Karpas-422 (cell line): ENCODE data around the gene FAM114A1. TPM values are rescaled to one million over a fixed set of nuclear protein-coding genes. Genes with fewer than 3 reads are reported as not detected.

ENCODE experiments used
- DNase-seq: peaks from one replicate; pipeline ENCODE4 v3.0.0-alpha.2; 2015
- H2AFZ ChIP-seq: fragments of 200-600 bp; sonication (generic); 2 replicates; pipeline ENCODE4 v1.6.1; 2014; ENCODE audit warnings: antibody characterized with exemption, low read length, mixed read lengths
- H3K27ac ChIP-seq: fragments of 200-600 bp; sonication (generic); 2 replicates; pipeline ENCODE4 v1.5.1; 2014; ENCODE audit warnings: mild to moderate bottlenecking, low read length, moderate library complexity
- H3K27me3 ChIP-seq: fragments of 200-600 bp; sonication (generic); 2 replicates; pipeline ENCODE4 v1.6.1; 2014; ENCODE audit warnings: low read length, mixed read lengths
- H3K36me3 ChIP-seq: fragments of 200-600 bp; sonication (generic); 2 replicates; pipeline ENCODE4 v1.6.1; 2014; ENCODE audit warnings: low read length, mixed read lengths; ENCODE audit not compliant: insufficient read depth
- H3K4me1 ChIP-seq: fragments of 200-600 bp; sonication (generic); 2 replicates; pipeline ENCODE4 v1.6.1; 2014; ENCODE audit warnings: mild to moderate bottlenecking, low read length, mixed read lengths
- H3K4me2 ChIP-seq: fragments of 200-600 bp; sonication (generic); 2 replicates; pipeline ENCODE4 v1.6.1; 2014; ENCODE audit warnings: low read length, low read depth, mild to moderate bottlenecking; ENCODE audit not compliant: poor library complexity, severe bottlenecking
- H3K4me3 ChIP-seq: fragments of 200-600 bp; sonication (generic); 2 replicates; pipeline ENCODE4 v1.5.1; 2014; ENCODE audit warnings: mild to moderate bottlenecking, antibody characterized with exemption, low read length, mixed read lengths
- H3K79me2 ChIP-seq: fragments of 200-600 bp; sonication (generic); 2 replicates; pipeline ENCODE4 v1.6.1; 2014; ENCODE audit warnings: mild to moderate bottlenecking, low read length, mixed read lengths
- H3K9ac ChIP-seq: fragments of 200-600 bp; sonication (generic); 2 replicates; pipeline ENCODE4 v1.6.0; 2014; ENCODE audit warnings: low read length
- H3K9me2 ChIP-seq: fragments of 200-600 bp; sonication (generic), shearing (Covaris generic); replicated peaks from 2 replicates; pipeline ENCODE4 v1.6.0; 2014; ENCODE audit warnings: mild to moderate bottlenecking, low read length, moderate library complexity; ENCODE audit not compliant: insufficient read depth
- H3K9me3 ChIP-seq: fragments of 300-700, 200-600 bp; sonication (generic); 2 replicates; pipeline ENCODE4 v1.6.1; 2014; ENCODE audit warnings: low read length, mixed read lengths
- H4K20me1 ChIP-seq: fragments of 200-600 bp; sonication (generic); 2 replicates; pipeline ENCODE4 v1.6.1; 2014; ENCODE audit warnings: mild to moderate bottlenecking, antibody characterized with exemption, low read length, low read depth; ENCODE audit not compliant: insufficient read depth
- total RNA-seq: library from RNA; depleted of rRNA; stranded (reverse); fragments of >200 nt; shearing (Covaris generic); gene quantifications from 2 replicates; pipeline ENCODE4 v1.2.3, GENCODE V29; 2014; ENCODE audit warnings: low replicate concordance

FAM114A1 gene
- total RNA-seq, 1 experiment from 2014 or later = 1.6 TPM

DNA sequence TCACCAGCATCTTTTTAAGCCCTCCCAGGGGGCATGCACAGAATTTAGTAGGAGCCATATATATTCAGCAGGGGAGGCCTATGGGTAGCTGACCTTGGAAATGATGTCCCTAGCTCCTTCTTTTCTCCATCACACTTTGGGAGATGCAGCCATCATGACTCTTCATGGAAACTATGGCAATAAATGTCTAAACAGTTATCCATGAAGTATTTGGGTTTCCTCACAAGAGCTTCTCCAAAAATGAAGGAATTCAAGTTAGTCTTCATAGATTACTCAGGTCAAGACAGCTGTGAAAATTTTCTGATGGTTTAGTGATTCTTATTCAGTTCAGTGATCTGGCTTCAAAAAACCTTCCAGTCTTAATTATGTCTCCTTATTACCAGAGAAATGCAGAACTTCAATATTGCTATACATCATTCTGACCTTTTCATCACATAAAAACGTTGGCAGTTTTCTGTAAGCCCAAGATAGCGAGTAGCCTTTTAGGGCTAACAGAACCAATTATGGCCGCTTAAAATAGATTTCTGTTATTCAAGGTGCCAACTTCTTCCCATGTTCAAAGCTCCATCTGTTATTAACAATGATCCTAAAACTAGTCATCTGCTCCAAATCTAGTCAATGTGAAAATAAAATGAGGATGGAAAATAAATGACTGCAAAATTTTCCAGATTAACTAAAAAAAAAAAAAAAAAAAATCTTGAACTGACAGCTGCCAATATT is 112.1 kb downstream of the FAM114A1 start:
- no peaks in the 10 kb centered on the region for H4K20me1 ChIP-seq
- no peaks in the 10 kb centered on the region for H3K9me3 ChIP-seq
- DNase-seq = no peak
- no peak overlapping the region for H3K4me3 ChIP-seq
- peaks cover 43% of the 10 kb centered on the region; the same call in 1 of the 2 replicates for H3K36me3 ChIP-seq
- H3K9me2 ChIP-seq = no peaks in the 10 kb centered on the region
- H3K4me2 ChIP-seq = no peak overlapping the region
- no peaks in the 10 kb centered on the region for H3K79me2 ChIP-seq
- no peaks in the 10 kb centered on the region for H3K4me1 ChIP-seq
- no peak overlapping the region for H3K9ac ChIP-seq
- H3K27me3 ChIP-seq = no peaks in the 10 kb centered on the region
- no peak overlapping the region for H3K27ac ChIP-seq
- H2AFZ ChIP-seq = no peak overlapping the region

DNA sequence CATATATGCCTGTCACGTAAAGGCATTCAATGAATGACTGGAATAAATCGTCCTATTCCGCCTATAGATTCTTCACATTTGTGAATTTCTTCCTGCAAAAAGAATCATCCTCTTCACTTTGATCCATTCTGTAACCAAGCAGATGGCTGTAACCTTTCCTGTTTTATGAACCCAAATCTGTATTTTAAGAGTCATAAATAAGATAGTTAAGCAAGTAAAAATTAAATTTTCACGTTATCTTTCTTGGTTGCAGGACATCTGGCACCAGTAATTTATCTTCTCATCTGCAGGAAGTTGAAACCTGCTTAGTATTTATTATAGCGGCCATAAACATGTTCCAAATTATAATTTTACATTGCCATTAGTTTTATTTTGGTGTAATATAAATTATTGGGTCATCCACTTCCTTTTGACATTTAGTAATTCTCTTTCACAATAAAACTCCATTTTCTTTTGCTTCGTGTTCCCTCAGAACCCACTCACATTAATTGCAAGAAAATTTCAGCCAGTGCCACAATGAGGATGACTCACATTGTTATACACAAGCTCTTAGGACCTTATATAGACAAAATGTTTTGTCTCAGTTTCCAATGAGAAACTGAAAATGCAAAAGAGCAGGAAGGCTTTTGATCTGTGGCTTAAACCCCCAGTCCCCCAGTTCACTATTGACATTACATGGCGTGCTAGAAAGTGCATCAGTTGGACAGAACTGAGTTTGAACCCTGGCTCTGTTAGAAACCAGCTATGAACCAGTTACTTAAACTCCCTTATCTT is 113.5 kb downstream of the FAM114A1 start:
- no peaks in the 10 kb centered on the region for H3K9me3 ChIP-seq
- no peaks in the 10 kb centered on the region for H3K9me2 ChIP-seq
- no peak overlapping the region for H3K9ac ChIP-seq
- no peaks in the 10 kb centered on the region for H3K79me2 ChIP-seq
- no peak overlapping the region for H3K27ac ChIP-seq
- H3K4me2 ChIP-seq = no peak overlapping the region
- no peaks in the 10 kb centered on the region for H3K27me3 ChIP-seq
- no peaks in the 10 kb centered on the region for H3K4me1 ChIP-seq
- no peaks in the 10 kb centered on the region for H4K20me1 ChIP-seq
- DNase-seq = no peak
- H2AFZ ChIP-seq = no peak overlapping the region
- no peak overlapping the region for H3K4me3 ChIP-seq
- H3K36me3 ChIP-seq = peaks cover 54% of the 10 kb centered on the region; the same call in 1 of the 2 replicates

DNA sequence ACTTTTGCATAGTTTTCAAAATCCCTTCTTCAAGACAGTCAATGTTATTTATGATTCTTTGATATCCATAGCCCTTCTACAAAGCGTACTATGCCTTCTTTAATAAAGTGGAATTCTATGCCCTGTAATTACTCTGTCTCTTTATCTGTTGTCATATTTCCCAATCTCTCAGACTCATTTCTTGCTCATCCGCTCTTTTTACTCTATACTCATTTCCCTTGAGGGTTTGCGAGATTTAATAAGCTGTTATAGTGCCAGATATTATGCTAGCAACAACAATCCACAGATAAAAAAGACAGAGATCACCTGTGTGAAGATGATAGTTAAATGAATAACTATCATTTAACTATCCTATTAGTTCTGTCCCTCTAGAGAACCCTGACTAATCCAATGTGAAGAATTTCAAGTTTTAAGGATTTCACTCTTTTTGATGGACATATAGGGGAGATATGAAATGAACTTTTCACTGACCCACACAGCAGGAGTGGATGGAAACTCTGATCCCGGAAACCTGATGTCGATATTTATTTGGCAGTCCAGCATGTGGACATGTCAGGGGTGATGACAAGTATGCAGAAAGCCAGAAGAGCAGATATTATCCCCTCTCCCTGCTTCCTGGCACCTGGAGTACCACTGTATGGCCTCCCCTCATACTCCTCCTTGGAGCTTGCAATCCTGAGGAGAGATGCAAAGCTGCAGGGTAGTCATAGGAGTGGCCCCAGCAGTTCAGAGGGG is 114.9 kb downstream of the FAM114A1 start:
- no peak for DNase-seq
- no peaks in the 10 kb centered on the region for H3K4me1 ChIP-seq
- H3K79me2 ChIP-seq = no peaks in the 10 kb centered on the region
- no peaks in the 10 kb centered on the region for H3K27me3 ChIP-seq
- peaks cover 52% of the 10 kb centered on the region; the same call in 1 of the 2 replicates for H3K36me3 ChIP-seq
- H2AFZ ChIP-seq = no peak overlapping the region
- H3K27ac ChIP-seq = no peak overlapping the region
- no peaks in the 10 kb centered on the region for H3K9me2 ChIP-seq
- H3K4me3 ChIP-seq = no peak overlapping the region
- H3K9me3 ChIP-seq = no peaks in the 10 kb centered on the region
- no peaks in the 10 kb centered on the region for H4K20me1 ChIP-seq
- no peak overlapping the region for H3K4me2 ChIP-seq
- H3K9ac ChIP-seq = no peak overlapping the region

DNA sequence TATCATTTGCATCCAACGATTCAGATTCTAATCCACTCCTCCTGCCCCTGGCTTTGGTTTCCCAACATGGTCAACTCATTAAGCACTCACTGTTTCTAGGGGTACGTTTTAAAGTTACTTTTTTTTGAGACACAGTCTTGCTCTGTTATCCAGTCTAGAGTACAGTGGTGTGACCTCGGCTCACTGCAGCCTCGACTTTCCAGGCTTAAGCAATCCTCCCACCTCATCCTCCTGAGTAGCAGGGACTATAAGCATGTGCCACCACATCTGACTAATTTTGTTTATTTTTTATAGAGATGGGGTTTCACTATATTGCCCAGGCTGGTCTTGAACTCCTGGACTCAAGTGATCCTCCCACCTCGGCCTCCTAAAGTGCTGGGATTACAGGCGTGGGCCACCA is 115.7 kb downstream of the FAM114A1 start:
- Histone ChIP-seq H3K9ac (no peak overlapping the region), H3K9me3 (no peaks in the 10 kb centered on the region), H3K4me1 (no peaks in the 10 kb centered on the region), H3K4me2 (no peak overlapping the region), H3K36me3 (peaks cover 52% of the 10 kb centered on the region; the same call in 1 of the 2 replicates), H3K27me3 (no peaks in the 10 kb centered on the region), H4K20me1 (no peaks in the 10 kb centered on the region), H3K27ac (no peak overlapping the region), H3K9me2 (no peaks in the 10 kb centered on the region), H3K4me3 (no peak overlapping the region), H2AFZ (no peak overlapping the region), H3K79me2 (no peaks in the 10 kb centered on the region)
- no peak for DNase-seq

DNA sequence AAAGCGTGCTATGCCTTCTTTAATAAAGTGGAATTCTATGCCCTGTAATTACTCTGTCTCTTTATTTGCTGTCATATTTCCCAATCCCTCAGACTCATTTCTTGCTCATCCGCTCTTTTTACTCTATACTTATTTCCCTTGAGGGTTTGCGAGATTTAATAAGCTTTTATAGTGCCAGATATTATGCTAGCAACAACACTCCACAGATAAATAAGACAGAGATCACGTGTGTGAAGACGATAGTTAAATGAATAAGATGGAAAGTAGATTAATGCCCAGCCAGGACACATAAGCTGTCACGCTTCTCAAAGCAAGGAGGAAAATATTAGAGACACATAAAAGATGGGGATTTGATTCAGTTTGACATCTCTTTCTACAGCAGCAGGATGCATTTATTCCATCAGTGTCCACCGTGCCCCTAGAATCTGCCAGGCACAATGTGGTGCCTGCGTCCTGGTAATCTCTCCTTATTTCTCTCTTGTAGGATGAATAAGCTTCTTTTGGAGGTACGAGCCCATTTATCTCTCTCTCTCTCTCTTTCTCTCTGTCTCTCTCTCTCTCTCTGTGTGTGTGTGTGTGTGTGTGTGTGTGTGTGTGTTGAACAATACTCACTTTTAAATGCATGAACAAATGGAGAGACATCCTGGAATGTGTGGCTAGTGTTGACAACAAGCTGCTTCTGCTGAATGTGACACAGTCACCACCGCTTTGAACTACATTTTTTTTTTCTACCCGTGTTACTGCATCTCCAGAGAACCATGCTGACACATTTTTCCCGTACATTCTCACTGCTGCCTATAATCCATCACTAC is 116.4 kb downstream of the FAM114A1 start:
- Histone ChIP-seq H3K4me2 (no peak overlapping the region), H3K9me3 (no peaks in the 10 kb centered on the region), H3K79me2 (no peaks in the 10 kb centered on the region), H3K4me3 (no peak overlapping the region), H3K27ac (no peak overlapping the region), H4K20me1 (no peaks in the 10 kb centered on the region), H3K9ac (no peak overlapping the region), H3K9me2 (no peaks in the 10 kb centered on the region), H3K36me3 (peaks cover 52% of the 10 kb centered on the region; the same call in 1 of the 2 replicates), H2AFZ (no peak overlapping the region), H3K27me3 (no peaks in the 10 kb centered on the region), H3K4me1 (no peaks in the 10 kb centered on the region)
- no peak for DNase-seq

DNA sequence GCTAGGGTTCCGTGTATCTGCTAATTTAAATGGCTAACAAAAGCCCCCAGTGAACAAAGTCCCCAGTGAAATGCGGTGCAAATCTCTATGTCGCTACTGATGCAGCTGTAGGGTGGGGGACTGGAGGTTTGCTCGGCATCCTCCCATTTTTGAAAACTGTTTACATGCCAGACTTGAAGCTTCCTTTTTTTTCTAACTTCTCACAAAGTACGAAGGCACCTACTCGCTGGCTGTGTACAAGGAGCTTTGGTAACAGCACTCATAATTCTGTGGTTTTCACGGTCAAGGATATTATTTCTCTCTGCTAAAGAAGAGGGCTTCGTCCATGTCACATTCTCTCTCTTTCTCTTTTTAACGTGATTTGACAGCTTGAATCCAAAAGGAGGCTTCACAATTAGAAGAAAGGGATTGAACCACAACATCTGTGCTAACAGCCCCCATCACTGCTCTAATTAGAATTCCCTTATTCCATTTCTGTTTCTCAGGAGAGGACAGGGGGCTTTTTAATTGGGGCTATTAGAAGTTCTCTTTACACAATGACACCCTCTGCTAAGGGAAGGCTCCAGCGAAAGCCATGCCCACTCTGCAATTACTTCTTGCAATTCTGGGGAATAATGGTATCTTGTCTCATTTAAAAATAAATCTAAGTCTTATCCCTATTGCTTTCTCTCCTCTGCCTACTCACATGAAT is 117.9 kb downstream of the FAM114A1 start:
- Histone ChIP-seq H3K27ac (no peak overlapping the region), H3K4me1 (no peaks in the 10 kb centered on the region), H3K9ac (no peak overlapping the region), H3K36me3 (peaks cover 46% of the 10 kb centered on the region; the same call in 1 of the 2 replicates), H3K9me3 (no peaks in the 10 kb centered on the region), H3K79me2 (0 out of 2 replicates have a peak, but pooled peaks cover 2% of the 10 kb centered on the region), H3K9me2 (no peaks in the 10 kb centered on the region), H3K4me2 (no peak overlapping the region), H3K4me3 (no peak overlapping the region), H3K27me3 (no peaks in the 10 kb centered on the region), H4K20me1 (no peaks in the 10 kb centered on the region), H2AFZ (no peak overlapping the region)
- DNase-seq = no peak

DNA sequence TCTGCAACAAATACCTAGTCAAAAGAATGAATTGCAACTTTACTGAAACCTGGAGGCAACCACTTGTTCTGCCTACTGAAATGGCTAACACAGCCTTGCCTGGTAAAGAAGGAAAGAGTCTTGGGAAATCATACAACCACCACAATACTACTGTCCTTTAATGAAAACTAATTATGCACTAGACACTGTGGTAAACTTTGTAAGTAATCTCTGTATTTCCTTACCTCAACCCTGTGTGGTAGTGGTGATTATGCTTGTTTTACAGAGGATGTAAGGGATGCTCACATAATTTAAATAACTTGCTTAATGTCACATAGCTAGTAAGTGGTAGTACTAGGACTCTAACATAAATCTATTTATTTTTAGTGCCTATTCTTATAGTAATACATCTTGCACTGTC is 119.9 kb downstream of the FAM114A1 start:
- H3K9ac ChIP-seq = no peak overlapping the region
- H3K4me3 ChIP-seq = no peak overlapping the region
- H3K27me3 ChIP-seq = no peaks in the 10 kb centered on the region
- no peaks in the 10 kb centered on the region for H3K4me1 ChIP-seq
- H3K27ac ChIP-seq = no peak overlapping the region
- H4K20me1 ChIP-seq = no peaks in the 10 kb centered on the region
- DNase-seq = no peak
- H3K9me3 ChIP-seq = no peaks in the 10 kb centered on the region
- no peak overlapping the region for H2AFZ ChIP-seq
- H3K9me2 ChIP-seq = no peaks in the 10 kb centered on the region
- H3K36me3 ChIP-seq = peaks cover 35% of the 10 kb centered on the region; the same call in 1 of the 2 replicates
- H3K79me2 ChIP-seq = 0 out of 2 replicates have a peak, but pooled peaks cover 2% of the 10 kb centered on the region
- H3K4me2 ChIP-seq = no peak overlapping the region
